Kidney (tissue), 22 donors: ENCODE results near the gene CCL13. TPM values are rescaled to one million over a fixed set of nuclear protein-coding genes. Genes with fewer than 3 reads are reported as not detected.

Experiments used
- DNase-seq, 5 donors: peaks; one replicate each; pipeline ENCODE4 v3.0.0-alpha.2; 2013 to 2020
- FAIRE-seq: peaks from 2 replicates; lab custom pipeline; 2012; peaks lifted over from hg19 to GRCh38; lab: Jason Lieb, UNC
- H3K27ac ChIP-seq, 2 donors: one replicate each; pipeline ENCODE4 v1.7.0; 2013; ENCODE audit warnings: low read depth in 2 of 2, low read length in 2 of 2, inconsistent platforms in 1 of 2
- H3K27me3 ChIP-seq: one replicate; pipeline ENCODE4 v1.7.1; 2013; ENCODE audit warnings: low read length, inconsistent platforms; ENCODE audit not compliant: control insufficient read depth, insufficient read depth
- H3K36me3 ChIP-seq, 3 donors: one replicate each; pipeline versions ENCODE4 v1.7.0 to v1.7.1; 2013; ENCODE audit warnings: low read length in 3 of 3, control low read depth in 1 of 3, inconsistent platforms in 1 of 3; ENCODE audit not compliant: insufficient read depth in 3 of 3, control insufficient read depth in 2 of 3
- H3K4me1 ChIP-seq, 3 donors: one replicate each; pipeline versions ENCODE4 v1.7.0 to v1.7.1; 2013; ENCODE audit warnings: low read length in 3 of 3, inconsistent platforms in 1 of 3, low read depth in 1 of 3; ENCODE audit not compliant: control insufficient read depth in 2 of 3, insufficient read depth in 2 of 3
- H3K4me3 ChIP-seq, 3 donors: one replicate each; pipeline versions ENCODE4 v1.7.0 to v1.8.1; 2013; ENCODE audit warnings: low read length in 3 of 3, control low read depth in 1 of 3, inconsistent platforms in 1 of 3
- H3K9ac ChIP-seq, 3 donors: one replicate each; pipeline versions ENCODE4 v1.7.0 to v1.7.1; 2013; ENCODE audit warnings: low read length in 3 of 3, control low read depth in 1 of 3, inconsistent platforms in 1 of 3
- H3K9me3 ChIP-seq, 3 donors: one replicate each; pipeline versions ENCODE4 v1.7.0 to v1.7.1; 2013; ENCODE audit warnings: low read length in 3 of 3, control low read depth in 1 of 3, inconsistent platforms in 1 of 3; ENCODE audit not compliant: control insufficient read depth in 2 of 3, insufficient read depth in 1 of 3
- CTCF ChIP-seq: IDR thresholded peaks from 3 replicates; pipeline ENCODE4 v1.5.1; 2012; ENCODE audit warnings: mild to moderate bottlenecking, moderate library complexity, borderline replicate concordance; ENCODE audit not compliant: insufficient read depth; ENCODE audit errors: extremely low read depth
- intact Hi-C: fragments of 100-400 bp; cut with DNase I; formaldehyde crosslinking; loops from one replicate; pipeline ENCODE4 v1.11.1; 2022
- long read RNA-seq, 10 donors: library from polyadenylated mRNA in 1 of 10; unstranded in 1 of 10; transcript quantifications; one replicate each; pipeline ENCODE4 v2.0.0 and lab custom pipeline, GENCODE V29; 2021 to 2026
- polyA plus RNA-seq: library from polyadenylated mRNA; stranded (reverse); fragments of 350-450 nt; fragmentation: Illumina TruSeq; extraction: RNeasy Lipid Tissue Mini Kit (QIAGEN cat#74804); gene quantifications from one replicate; pipeline ENCODE4 v1.2.3, GENCODE V29; 2014; ENCODE audit warnings: low read depth, low replicate concordance; ENCODE audit not compliant: insufficient read depth
- total RNA-seq: library from RNA; stranded (reverse); fragmentation: NEBNext Ultra II Directional; extraction: Animal tissue kit (Norgen Biotek cat#: 25700); gene quantifications from one replicate; pipeline ENCODE4 v1.2.1, GENCODE V29; 2021
- donor health status: control.
- donor health status: control.
- donor health status: control.
- donor health status: control.
- donor health status: control.
- donor health status: DM: yes; HTN: yes; CAD: no.
- donor health status: Normal renal cell carcinoma (clear cell type).

CCL13 gene
- total RNA-seq (1.1 TPM), polyA plus RNA-seq (not detected)
- long read RNA-seq, donor 1: 0 reads
- long read RNA-seq, donor 2: 0 reads
- long read RNA-seq, donor 3: 0 reads
- long read RNA-seq, donor 4: 0 reads
- long read RNA-seq, donor 5: 0 reads
- long read RNA-seq, donor 6: 0 reads
- long read RNA-seq, donor 7: 0 reads
- long read RNA-seq, donor 8: 0 reads
- long read RNA-seq, donor 9: 0 reads
- long read RNA-seq, donor 10: 0 reads

- Histone ChIP-seq H3K27me3 (no peaks in the 10 kb centered on the region), H3K4me3 (no peak within 1 kb of the TSS), H3K4me1 (no peaks in the 10 kb centered on the region), H3K27ac (no peak within 1 kb of the TSS), H3K9me3 (no peaks in the 10 kb centered on the region), H3K9ac (no peak within 1 kb of the TSS), H3K36me3 (no peaks in the 10 kb centered on the region)
- no peak for TF ChIP-seq CTCF
- intact Hi-C loops: no loop called here
- DNase-seq (no peak), FAIRE-seq (no peak)
These were observed at the start of gene CCL13 for GRCh38 chr17:34356194-34356593. Gene CCL13, plus strand, starts transcription at chr17:34356480. Its CDS starts 47 bp downstream, at chr17:34356527.

GRCh38 chr17:34307110-34307509, 49.2 kb upstream of the CCL13 start:
- no peak for TF ChIP-seq CTCF
- H3K4me3 ChIP-seq: no peak overlapping the region
- DNase-seq: no peak
- FAIRE-seq: no peak
- no peaks in the 10 kb centered on the region for H3K36me3 ChIP-seq
- H3K9ac ChIP-seq: no peak overlapping the region
- intact Hi-C loops: no loop called here
- no peaks in the 10 kb centered on the region for H3K9me3 ChIP-seq
- H3K4me1 ChIP-seq: peaks cover 0 to 10% (median 0%) of the 10 kb centered on the region in 3 donors
- H3K27me3 ChIP-seq: no peaks in the 10 kb centered on the region
- H3K27ac ChIP-seq: no peak overlapping the region

DNA sequence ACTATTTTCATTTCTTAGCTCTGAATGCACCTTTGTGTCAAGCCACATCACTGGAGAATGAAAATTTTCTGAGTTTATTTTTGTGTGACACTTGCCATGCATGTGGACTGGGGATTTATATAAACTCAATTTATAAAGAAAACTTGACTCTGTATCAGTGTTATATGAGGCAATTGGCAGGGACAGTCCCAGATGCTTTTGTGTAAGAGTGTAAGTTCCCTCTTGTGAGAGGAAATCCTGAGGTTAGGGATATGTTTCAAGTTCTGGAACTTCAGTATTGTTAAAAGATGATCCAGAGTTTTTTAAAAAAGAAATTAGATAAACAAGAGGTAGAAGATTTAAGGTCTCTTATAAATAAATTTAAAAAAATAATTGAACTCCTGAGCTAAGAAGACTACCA, 47.9 kb upstream of the CCL13 start:
- H3K4me3 ChIP-seq: no peak overlapping the region
- no peak overlapping the region for H3K9ac ChIP-seq
- intact Hi-C loops: no loop called here
- no peaks in the 10 kb centered on the region for H3K27me3 ChIP-seq
- H3K36me3 ChIP-seq: no peaks in the 10 kb centered on the region
- no peak for DNase-seq
- no peak overlapping the region for H3K27ac ChIP-seq
- no peaks in the 10 kb centered on the region for H3K9me3 ChIP-seq
- peaks cover 0 to 10% (median 3%) of the 10 kb centered on the region in 3 donors for H3K4me1 ChIP-seq
- FAIRE-seq: peak; percentile 30
- no peak for TF ChIP-seq CTCF
